IPS-18a (cell line): ENCODE measurements around the gene PPP2R5E.
"Not testable (repeated sequence)": the region's sequence is repeated elsewhere in the genome, so short reads cannot be mapped to it uniquely, and the experiment has no call there.

Source experiments
- H3K27ac ChIP-seq: one replicate; pipeline ENCODE4 v1.5.1; 2013; ENCODE audit warnings: low read length
- H3K27me3 ChIP-seq: one replicate; pipeline ENCODE4 v1.6.1; 2013; ENCODE audit warnings: mild to moderate bottlenecking, low read length; ENCODE audit not compliant: control insufficient read depth, insufficient read depth
- H3K36me3 ChIP-seq: one replicate; pipeline ENCODE4 v1.6.1; 2013; ENCODE audit warnings: low read depth, low read length; ENCODE audit not compliant: control insufficient read depth
- H3K4me1 ChIP-seq: one replicate; pipeline ENCODE4 v1.6.1; 2013; ENCODE audit warnings: low read depth, low read length; ENCODE audit not compliant: control insufficient read depth
- H3K4me3 ChIP-seq: one replicate; pipeline ENCODE4 v1.5.1; 2013; ENCODE audit warnings: low read length
- H3K9ac ChIP-seq: one replicate; pipeline ENCODE4 v1.6.1; 2013; ENCODE audit warnings: mild to moderate bottlenecking, low read length, moderate library complexity
- H3K9me3 ChIP-seq: one replicate; pipeline ENCODE4 v1.6.1; 2013; ENCODE audit warnings: low read depth, low read length; ENCODE audit not compliant: control insufficient read depth

Gene PPP2R5E

GRCh38 chr14:63543000-63543825 lies at the start of gene PPP2R5E:
PPP2R5E (minus strand) TSS chr14:63543377; CDS start chr14:63539685, 3,692 bp downstream.
- Histone ChIP-seq H3K27me3 (no peaks in the 10 kb centered on the region), H3K27ac (peak within 1 kb of the TSS; percentile 54), H3K9me3 (no peaks in the 10 kb centered on the region), H3K9ac (peak within 1 kb of the TSS; percentile 91), H3K4me3 (peak within 1 kb of the TSS; percentile 96), H3K36me3 (peaks cover 14% of the 10 kb centered on the region), H3K4me1 (peaks cover 10% of the 10 kb centered on the region)

- H3K36me3 ChIP-seq, H3K4me1 ChIP-seq, H3K4me3 ChIP-seq, H3K27ac ChIP-seq, H3K9ac ChIP-seq, H3K27me3 ChIP-seq, H3K9me3 ChIP-seq: not testable (repeated sequence)
Measured at GRCh38 chr14:63583046-63583445, 39.9 kb upstream of the PPP2R5E start.

- Histone ChIP-seq H3K4me1 (no peaks in the 10 kb centered on the region), H3K36me3 (no peaks in the 10 kb centered on the region), H3K4me3 (no peak overlapping the region), H3K27ac (no peak overlapping the region), H3K27me3 (no peaks in the 10 kb centered on the region), H3K9me3 (no peaks in the 10 kb centered on the region), H3K9ac (no peak overlapping the region)
Measured at GRCh38 chr14:63581491-63581890, 38.3 kb upstream of the PPP2R5E start.

GRCh38 chr14:63578300-63578699 lies 35.1 kb upstream of the PPP2R5E start:
- Histone ChIP-seq H3K36me3 (no peaks in the 10 kb centered on the region), H3K27ac (no peak overlapping the region)

GRCh38 chr14:63573581-63573980 lies 30.4 kb upstream of the PPP2R5E start:
- no peak overlapping the region for H3K4me3 ChIP-seq
- H3K9ac ChIP-seq, result no peak overlapping the region
- H3K9me3 ChIP-seq, result no peaks in the 10 kb centered on the region
- H3K27ac ChIP-seq, result no peak overlapping the region
- no peaks in the 10 kb centered on the region for H3K27me3 ChIP-seq
- H3K4me1 ChIP-seq, result no peaks in the 10 kb centered on the region
- no peaks in the 10 kb centered on the region for H3K36me3 ChIP-seq

More at GRCh38 chr14:63578300-63578699, 35.1 kb upstream of the PPP2R5E start:
- Histone ChIP-seq H3K27me3 (no peaks in the 10 kb centered on the region), H3K9ac (no peak overlapping the region), H3K4me3 (no peak overlapping the region), H3K9me3 (no peaks in the 10 kb centered on the region), H3K4me1 (no peaks in the 10 kb centered on the region)

GRCh38 chr14:63565448-63565847 lies 22.3 kb upstream of the PPP2R5E start:
- H3K36me3 ChIP-seq, result no peaks in the 10 kb centered on the region
- H3K4me1 ChIP-seq, result no peaks in the 10 kb centered on the region
- no peaks in the 10 kb centered on the region for H3K27me3 ChIP-seq
- no peak overlapping the region for H3K27ac ChIP-seq
- H3K9ac ChIP-seq, result no peak overlapping the region
- no peak overlapping the region for H3K4me3 ChIP-seq
- no peaks in the 10 kb centered on the region for H3K9me3 ChIP-seq

- Histone ChIP-seq H3K4me1 (no peaks in the 10 kb centered on the region), H3K9ac (no peak overlapping the region), H3K4me3 (no peak overlapping the region), H3K36me3 (no peaks in the 10 kb centered on the region), H3K27ac (no peak overlapping the region), H3K27me3 (no peaks in the 10 kb centered on the region), H3K9me3 (no peaks in the 10 kb centered on the region)
Measured at GRCh38 chr14:63564318-63564717, 21.1 kb upstream of the PPP2R5E start.

- H3K27me3 ChIP-seq, result no peaks in the 10 kb centered on the region
- H3K4me3 ChIP-seq, result no peak overlapping the region
- H3K9ac ChIP-seq, result no peak overlapping the region
- no peaks in the 10 kb centered on the region for H3K36me3 ChIP-seq
- no peak overlapping the region for H3K27ac ChIP-seq
- H3K4me1 ChIP-seq, result no peaks in the 10 kb centered on the region
- H3K9me3 ChIP-seq, result no peaks in the 10 kb centered on the region
Measured at GRCh38 chr14:63563370-63564026, 20.3 kb upstream of the PPP2R5E start.

GRCh38 chr14:63562405-63562804 lies 19.2 kb upstream of the PPP2R5E start:
- Histone ChIP-seq H3K9ac (no peak overlapping the region), H3K9me3 (no peaks in the 10 kb centered on the region), H3K27ac (no peak overlapping the region), H3K4me1 (no peaks in the 10 kb centered on the region), H3K4me3 (no peak overlapping the region), H3K27me3 (no peaks in the 10 kb centered on the region), H3K36me3 (no peaks in the 10 kb centered on the region)

GRCh38 chr14:63555572-63555971 lies 12.4 kb upstream of the PPP2R5E start:
- no peaks in the 10 kb centered on the region for H3K4me1 ChIP-seq
- no peaks in the 10 kb centered on the region for H3K9me3 ChIP-seq
- no peaks in the 10 kb centered on the region for H3K27me3 ChIP-seq
- H3K9ac ChIP-seq, result no peak overlapping the region
- H3K36me3 ChIP-seq, result no peaks in the 10 kb centered on the region
- H3K27ac ChIP-seq, result no peak overlapping the region
- H3K4me3 ChIP-seq, result no peak overlapping the region

- H3K27me3 ChIP-seq, result no peaks in the 10 kb centered on the region
- no peaks in the 10 kb centered on the region for H3K36me3 ChIP-seq
- H3K9me3 ChIP-seq, result no peaks in the 10 kb centered on the region
- no peak overlapping the region for H3K27ac ChIP-seq
- no peak overlapping the region for H3K4me3 ChIP-seq
- H3K9ac ChIP-seq, result no peak overlapping the region
- H3K4me1 ChIP-seq, result no peaks in the 10 kb centered on the region
Measured at GRCh38 chr14:63551332-63551731, 8.2 kb upstream of the PPP2R5E start.
